Esophagus squamous epithelium (tissue), 5 donors: ENCODE measurements around the gene LRP8. TPM values are rescaled to one million over a fixed set of nuclear protein-coding genes. Genes with fewer than 3 reads are reported as not detected.

Source experiments
- DNase-seq: peaks from one replicate; lab custom pipeline; 2025; lab: John Stamatoyannopoulos, UW
- H3K27ac ChIP-seq, 4 donors: fragments of 200-600 bp; sonication (generic); one replicate each; pipeline ENCODE4 v1.5.1; 2016 to 2019; ENCODE audit warnings: mild to moderate bottlenecking in 1 of 4
- H3K27me3 ChIP-seq, 4 donors: fragments of 200-600 bp; sonication (generic); 1 replicate in 3 of 4; 2 replicates in 1 of 4; pipeline versions ENCODE4 v1.5.1 to v1.6.0; 2017 to 2021; ENCODE audit warnings: antibody characterized with exemption in 1 of 4
- H3K36me3 ChIP-seq, 3 donors: fragments of 200-600 bp; sonication (generic); one replicate each; pipeline ENCODE4 v1.5.1; 2016 to 2019
- H3K4me1 ChIP-seq, 3 donors: fragments of 200-600 bp; sonication (generic); one replicate each; pipeline ENCODE4 v1.5.1; 2017 to 2019
- H3K4me3 ChIP-seq, 4 donors: fragments of 200-600 bp; sonication (generic); 1 replicate in 3 of 4; 2 replicates in 1 of 4; pipeline ENCODE4 v1.5.1; 2016 to 2019; ENCODE audit warnings: mild to moderate bottlenecking in 2 of 4, moderate library complexity in 1 of 4
- H3K9me3 ChIP-seq, 3 donors: fragments of 200-600 bp; sonication (generic); one replicate each; pipeline ENCODE4 v1.5.1; 2016 to 2019
- POLR2A ChIP-seq, 4 donors: fragments of 450-650 bp; IDR thresholded peaks; one replicate each; pipeline ENCODE4 v1.6.1; 2017; ENCODE audit warnings: antibody characterized with exemption in 4 of 4, mild to moderate bottlenecking in 4 of 4, moderate library complexity in 3 of 4
- WGBS, 2 donors: methylation state at CpG; one replicate each; pipeline ENCODE4 v1.1.5; 2018; 5-methylcytosine and 5-hydroxymethylcytosine counted together
- intact Hi-C: fragments of 100-400 bp; cut with DNase I; formaldehyde crosslinking; loops from one replicate; pipeline ENCODE4 v1.15.0; 2022
- total RNA-seq, 4 donors: library from RNA; depleted of rRNA; stranded (reverse); fragments of >200 nt; gene quantifications; one replicate each; pipeline ENCODE4 v1.1.0, GENCODE V29; 2016
- TF ChIP-seq, protein P1 (sequence below), 6 experiments: fragments of 450-650 bp in 4 of 6; fragments of 200-600 bp in 2 of 6; sonication (generic) in 2 of 6; IDR thresholded peaks; one replicate each; pipeline ENCODE4 v1.5.1; 2016 to 2019; ENCODE audit warnings: antibody characterized with exemption in 6 of 6, mild to moderate bottlenecking in 4 of 6, moderate library complexity in 4 of 6
- donor health status: DM: yes; HTN: yes; CAD: no.

Gene LRP8
- total RNA-seq, 4 donors from 2014 or later: 15.3 to 39.6 (median 18.8) TPM

- intact Hi-C loops: no loop called here
- Histone ChIP-seq H3K4me1 (no peaks in the 10 kb centered on the region), H3K27ac (no peak overlapping the region), H3K36me3 (peaks cover 0 to 69% (median 17%) of the 10 kb centered on the region in 3 donors), H3K9me3 (no peaks in the 10 kb centered on the region), H3K4me3 (no peak overlapping the region), H3K27me3 (no peaks in the 10 kb centered on the region)
- TF ChIP-seq, protein P1, sequence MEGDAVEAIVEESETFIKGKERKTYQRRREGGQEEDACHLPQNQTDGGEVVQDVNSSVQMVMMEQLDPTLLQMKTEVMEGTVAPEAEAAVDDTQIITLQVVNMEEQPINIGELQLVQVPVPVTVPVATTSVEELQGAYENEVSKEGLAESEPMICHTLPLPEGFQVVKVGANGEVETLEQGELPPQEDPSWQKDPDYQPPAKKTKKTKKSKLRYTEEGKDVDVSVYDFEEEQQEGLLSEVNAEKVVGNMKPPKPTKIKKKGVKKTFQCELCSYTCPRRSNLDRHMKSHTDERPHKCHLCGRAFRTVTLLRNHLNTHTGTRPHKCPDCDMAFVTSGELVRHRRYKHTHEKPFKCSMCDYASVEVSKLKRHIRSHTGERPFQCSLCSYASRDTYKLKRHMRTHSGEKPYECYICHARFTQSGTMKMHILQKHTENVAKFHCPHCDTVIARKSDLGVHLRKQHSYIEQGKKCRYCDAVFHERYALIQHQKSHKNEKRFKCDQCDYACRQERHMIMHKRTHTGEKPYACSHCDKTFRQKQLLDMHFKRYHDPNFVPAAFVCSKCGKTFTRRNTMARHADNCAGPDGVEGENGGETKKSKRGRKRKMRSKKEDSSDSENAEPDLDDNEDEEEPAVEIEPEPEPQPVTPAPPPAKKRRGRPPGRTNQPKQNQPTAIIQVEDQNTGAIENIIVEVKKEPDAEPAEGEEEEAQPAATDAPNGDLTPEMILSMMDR (IDR thresholded peaks at IDR 0.05): peak in 3 of 6 experiments; percentile 11 to 45 (median 17)
- no peak for TF ChIP-seq POLR2A (IDR thresholded peaks at IDR 0.05)
- DNase-seq: no peak
These were observed 61.8 kb downstream of the LRP8 start for GRCh38 chr1:53266038-53266437.

- H3K27me3 ChIP-seq: no peaks in the 10 kb centered on the region
- TF ChIP-seq, protein P1 (IDR thresholded peaks at IDR 0.05): no peak
- no peak for TF ChIP-seq POLR2A (IDR thresholded peaks at IDR 0.05)
- no peak overlapping the region for H3K4me3 ChIP-seq
- no peak overlapping the region for H3K27ac ChIP-seq
- WGBS, 2 donors: 83 to 90% methylated on average over 3 to 4 of the region's 4 CpGs
- no peaks in the 10 kb centered on the region for H3K9me3 ChIP-seq
- H3K36me3 ChIP-seq: peaks cover 0 to 69% (median 19%) of the 10 kb centered on the region in 3 donors
- no peak for DNase-seq
- H3K4me1 ChIP-seq: no peaks in the 10 kb centered on the region
- intact Hi-C loops: no loop called here
These were observed 62.3 kb downstream of the LRP8 start for GRCh38 chr1:53265581-53265980.

GRCh38 chr1:53264048-53264447 lies 63.8 kb downstream of the LRP8 start:
- no peak for TF ChIP-seq POLR2A (IDR thresholded peaks at IDR 0.05)
- TF ChIP-seq, protein P1 (IDR thresholded peaks at IDR 0.05): no peak
- Histone ChIP-seq H3K36me3 (peaks cover 0 to 85% (median 19%) of the 10 kb centered on the region in 3 donors), H3K9me3 (no peaks in the 10 kb centered on the region), H3K4me3 (no peak overlapping the region), H3K27ac (no peak overlapping the region), H3K4me1 (no peaks in the 10 kb centered on the region), H3K27me3 (no peaks in the 10 kb centered on the region)
- DNase-seq: no peak
- intact Hi-C loops: no loop called here
- 100% methylated on average over 3 to 7 of the region's 11 CpGs for WGBS, 2 donors

DNA sequence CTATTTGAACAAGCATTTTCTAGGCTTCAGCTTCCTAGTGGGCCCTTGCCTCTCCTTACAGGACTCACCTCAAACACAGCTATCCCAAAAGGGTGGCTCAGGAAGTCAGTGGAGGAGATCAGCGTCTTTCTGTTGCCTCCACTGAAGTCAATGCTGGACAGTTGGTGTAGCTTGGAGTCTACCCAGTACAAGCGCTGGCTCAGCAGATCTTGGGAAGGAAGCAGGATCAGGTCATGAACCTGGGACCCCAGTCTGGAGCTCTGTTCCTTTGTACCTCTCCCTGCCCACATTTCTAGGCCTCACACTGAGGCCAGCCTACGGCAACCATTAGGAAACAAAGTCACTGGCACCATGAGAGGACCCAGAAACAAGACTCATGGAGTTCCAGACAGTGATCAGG lies 65.9 kb downstream of the LRP8 start:
- intact Hi-C loops: no loop called here
- H3K4me1 ChIP-seq: no peaks in the 10 kb centered on the region
- peaks cover 0 to 93% (median 19%) of the 10 kb centered on the region in 3 donors for H3K36me3 ChIP-seq
- H3K9me3 ChIP-seq: no peaks in the 10 kb centered on the region
- no peak overlapping the region for H3K4me3 ChIP-seq
- 83 to 100% methylated on average over 1 of the region's 3 CpGs for WGBS, 2 donors
- TF ChIP-seq, protein P1 (IDR thresholded peaks at IDR 0.05): no peak
- TF ChIP-seq POLR2A (IDR thresholded peaks at IDR 0.05): no peak
- no peak overlapping the region for H3K27ac ChIP-seq
- no peaks in the 10 kb centered on the region for H3K27me3 ChIP-seq
- DNase-seq: no peak

GRCh38 chr1:53260631-53261247 lies 67.1 kb downstream of the LRP8 start:
- Histone ChIP-seq H3K4me1 (no peaks in the 10 kb centered on the region), H3K27ac (no peak overlapping the region), H3K9me3 (no peaks in the 10 kb centered on the region), H3K36me3 (peaks cover 0 to 89% (median 19%) of the 10 kb centered on the region in 3 donors), H3K27me3 (no peaks in the 10 kb centered on the region), H3K4me3 (no peak overlapping the region)
- no peak for TF ChIP-seq POLR2A (IDR thresholded peaks at IDR 0.05)
- TF ChIP-seq, protein P1 (IDR thresholded peaks at IDR 0.05): no peak
- DNase-seq: no peak
- 78 to 87% methylated on average over 3 to 4 of the region's 4 CpGs for WGBS, 2 donors
- intact Hi-C loops: no loop called here
